GM10248 (cell line): ENCODE data around the gene DLD.
A peak's percentile ranks its signal among the peaks of the same experiment; 100 is the strongest.

Experiments
- CTCF ChIA-PET: fragments of 300-600 bp; sonication (Branson Sonifier 250); formaldehyde crosslinking; extraction: SDS; loops from one replicate; lab custom pipeline; 2021; ENCODE audit warnings: antibody characterized with exemption; lab: Yijun Ruan, JAX
- POLR2A ChIA-PET: fragments of 350-650 bp; sonication (Branson Sonifier 250); formaldehyde crosslinking; extraction: SDS; loops from one replicate; lab custom pipeline; 2020; ENCODE audit warnings: antibody characterized with exemption; lab: Yijun Ruan, JAX
- DNase-seq: peaks from one replicate; pipeline ENCODE4 v3.0.0; 2012; ENCODE audit errors: extremely low spot score
- TF ChIP-seq, protein P1 (sequence below): IDR thresholded peaks from 2 replicates; pipeline ENCODE4 v1.5.1; 2012; ENCODE audit warnings: mild to moderate bottlenecking, low read depth; ENCODE audit errors: extremely low read depth, missing control alignments, control extremely low read depth

Gene DLD

DNA sequence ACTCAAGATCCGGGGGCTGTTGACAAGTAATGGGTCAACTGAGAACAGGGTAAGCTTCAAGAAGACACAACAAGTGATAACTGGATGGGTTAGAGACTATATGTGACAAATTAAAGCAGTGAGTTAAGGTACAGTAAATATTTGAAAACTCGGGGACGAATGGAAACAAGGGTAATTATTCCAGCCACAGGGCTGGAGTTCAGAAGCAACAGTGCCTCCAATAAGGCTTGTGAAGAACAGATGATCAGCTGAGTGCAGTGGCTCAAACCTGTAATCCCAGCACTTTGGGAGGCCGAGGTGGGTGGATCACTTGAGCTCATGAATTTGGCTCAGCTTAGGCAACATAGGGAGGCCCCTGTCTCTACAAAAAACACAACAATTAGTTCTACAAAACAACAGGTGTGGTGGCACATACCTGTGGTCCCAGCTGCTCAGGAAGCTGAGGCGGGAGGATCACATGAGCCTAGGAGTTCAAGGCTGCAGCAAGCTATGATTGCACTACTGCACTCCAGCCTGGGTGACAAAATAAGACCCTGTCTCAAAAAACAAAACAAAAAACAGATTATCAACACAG, 20.5 kb upstream of the DLD start:
- ChIA-PET CTCF (interaction anchor here (1.0 kb wide), 1 partner anchor 275 kb away, joined by 3 read pairs; no protein-coding TSS in a partner anchor), POLR2A (no interaction called here)
- no peak for DNase-seq
- TF ChIP-seq, protein P1, sequence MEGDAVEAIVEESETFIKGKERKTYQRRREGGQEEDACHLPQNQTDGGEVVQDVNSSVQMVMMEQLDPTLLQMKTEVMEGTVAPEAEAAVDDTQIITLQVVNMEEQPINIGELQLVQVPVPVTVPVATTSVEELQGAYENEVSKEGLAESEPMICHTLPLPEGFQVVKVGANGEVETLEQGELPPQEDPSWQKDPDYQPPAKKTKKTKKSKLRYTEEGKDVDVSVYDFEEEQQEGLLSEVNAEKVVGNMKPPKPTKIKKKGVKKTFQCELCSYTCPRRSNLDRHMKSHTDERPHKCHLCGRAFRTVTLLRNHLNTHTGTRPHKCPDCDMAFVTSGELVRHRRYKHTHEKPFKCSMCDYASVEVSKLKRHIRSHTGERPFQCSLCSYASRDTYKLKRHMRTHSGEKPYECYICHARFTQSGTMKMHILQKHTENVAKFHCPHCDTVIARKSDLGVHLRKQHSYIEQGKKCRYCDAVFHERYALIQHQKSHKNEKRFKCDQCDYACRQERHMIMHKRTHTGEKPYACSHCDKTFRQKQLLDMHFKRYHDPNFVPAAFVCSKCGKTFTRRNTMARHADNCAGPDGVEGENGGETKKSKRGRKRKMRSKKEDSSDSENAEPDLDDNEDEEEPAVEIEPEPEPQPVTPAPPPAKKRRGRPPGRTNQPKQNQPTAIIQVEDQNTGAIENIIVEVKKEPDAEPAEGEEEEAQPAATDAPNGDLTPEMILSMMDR: no peak

DNA sequence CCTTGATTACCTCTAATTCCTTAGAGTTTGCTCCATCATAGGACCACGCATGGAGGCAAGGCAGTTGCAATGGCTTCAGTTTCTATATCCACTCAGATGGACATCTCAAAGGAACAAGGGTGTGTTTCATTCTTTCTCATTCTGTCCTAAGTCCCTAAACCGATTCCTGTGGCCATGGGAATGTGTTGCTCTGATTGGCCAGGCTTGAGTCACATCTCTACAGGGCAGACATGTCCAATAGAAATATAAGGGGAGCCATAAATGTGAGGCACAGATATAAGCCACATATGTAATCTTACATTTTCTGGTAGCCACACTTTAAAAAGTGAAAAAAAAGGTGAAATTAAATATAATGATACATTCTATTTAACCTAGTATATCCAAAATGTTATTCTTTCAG, 16.9 kb upstream of the DLD start:
- POLR2A ChIA-PET: no interaction called here
- TF ChIP-seq, protein P1: no peak
- CTCF ChIA-PET: interaction anchor here (0.9 to 2.7 kb wide), 12 partner anchors 9 to 727 kb away, joined by 3 to 20 read pairs (median 5); partner anchors contain the start of genes CBLL1 and DLD
- no peak for DNase-seq

DNA sequence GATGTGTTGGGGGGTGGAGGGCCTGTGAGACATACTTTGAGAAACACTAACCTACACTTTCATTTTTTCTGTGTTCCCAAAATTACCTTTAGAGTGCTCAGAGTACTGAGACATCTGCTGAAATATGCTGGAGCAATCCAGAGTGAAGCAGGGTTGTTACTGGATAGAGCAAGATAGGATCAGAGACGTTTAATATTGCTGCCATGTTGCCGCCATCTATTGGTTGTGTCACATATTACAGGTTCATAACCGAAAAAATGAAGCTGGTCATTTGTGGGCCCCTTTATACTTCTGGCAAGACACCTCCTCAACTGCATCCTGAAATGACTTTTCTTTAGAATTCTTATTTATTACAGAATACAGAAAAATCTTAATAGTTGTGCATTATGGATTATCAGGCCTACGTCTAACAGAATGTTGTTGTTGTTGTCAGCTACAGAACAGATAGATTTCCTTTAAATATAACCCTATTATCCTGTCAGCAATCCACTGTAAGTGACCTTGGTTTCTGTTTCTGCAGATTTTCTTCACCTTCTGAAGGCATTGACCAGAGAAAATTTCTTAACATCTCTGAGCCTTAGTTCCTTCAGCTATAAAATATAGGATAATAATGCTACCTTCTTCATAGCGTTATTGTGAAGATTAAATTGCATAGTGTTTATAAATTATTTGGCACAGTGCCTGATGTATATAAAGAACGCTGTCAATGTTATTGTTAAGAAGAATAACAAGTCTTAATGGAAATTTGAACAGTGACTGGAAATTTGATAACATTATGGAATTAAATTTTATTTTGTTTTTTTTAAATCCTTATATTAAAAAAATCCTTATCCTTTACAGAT, 16.2 kb upstream of the DLD start:
- DNase-seq: peak; percentile 54
- POLR2A ChIA-PET: no interaction called here
- CTCF ChIA-PET: interaction anchor here (0.6 to 1.3 kb wide), 48 partner anchors 8 to 1080 kb away, joined by 3 to 20 read pairs (median 4); partner anchors contain the start of genes CBLL1 and DLD
- TF ChIP-seq, protein P1: peak; percentile 57

DNA sequence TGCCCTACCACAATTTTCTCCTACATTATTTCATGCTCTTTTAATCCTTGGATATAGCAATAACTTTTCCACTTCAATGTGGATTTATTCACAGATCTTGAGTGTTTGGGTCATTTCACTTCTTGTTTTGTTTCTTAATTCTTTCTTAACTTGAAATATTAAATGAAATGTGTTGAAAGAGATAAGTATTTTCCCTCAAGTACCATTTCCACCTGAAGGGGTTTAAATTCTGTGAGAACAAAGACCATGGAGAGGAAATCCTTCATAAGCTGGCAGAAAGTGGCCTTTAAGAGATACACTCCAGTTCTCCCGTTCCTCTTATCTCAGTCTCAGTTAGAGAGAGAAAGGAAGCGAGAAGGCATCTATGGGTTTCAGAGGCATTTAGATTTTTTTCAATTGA, 14.1 kb upstream of the DLD start:
- ChIA-PET POLR2A (interaction anchor here (0.7 kb wide), 1 partner anchor 713 kb away, joined by 13 read pairs; no protein-coding TSS in a partner anchor), CTCF (interaction anchor here (1.0 to 2.0 kb wide), 4 partner anchors 8 to 1084 kb away, joined by 3 to 5 read pairs (median 3); no protein-coding TSS in a partner anchor)
- TF ChIP-seq, protein P1: no peak
- DNase-seq: no peak

DNA sequence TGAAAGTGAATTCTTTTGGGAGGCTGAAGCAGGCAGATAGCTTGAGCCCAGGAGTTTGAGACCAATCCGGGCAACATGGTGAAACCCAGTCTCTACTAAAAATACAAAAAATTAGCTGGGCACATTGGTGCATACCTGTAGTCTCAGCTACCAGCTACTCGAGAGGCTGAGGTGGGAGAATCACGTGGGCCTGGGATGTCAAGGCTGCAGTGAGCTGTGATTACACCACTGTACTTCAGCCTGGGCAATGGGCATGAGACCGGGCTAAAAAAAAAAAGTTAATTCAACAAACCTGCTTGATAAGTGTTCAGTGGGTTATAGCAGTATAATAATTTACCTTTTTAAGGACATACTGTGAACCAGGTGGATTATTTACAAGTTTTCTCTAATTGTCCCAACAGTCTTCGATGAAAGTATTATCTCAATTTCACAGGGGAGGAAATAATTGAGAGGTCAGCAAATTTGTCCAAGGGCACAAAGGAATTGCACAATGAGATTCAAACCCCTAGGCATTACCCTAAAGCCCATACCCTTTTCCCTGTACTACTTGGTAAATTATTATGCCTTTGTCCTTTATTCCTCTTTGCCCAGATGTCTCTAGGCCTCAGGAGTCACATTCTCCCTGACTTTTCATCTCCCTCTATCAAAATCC, 13.1 kb upstream of the DLD start:
- no peak for DNase-seq
- CTCF ChIA-PET: interaction anchor here (1.0 to 4.7 kb wide), 7 partner anchors 9 to 1085 kb away, joined by 3 to 39 read pairs (median 3); partner anchors contain the start of gene DLD
- TF ChIP-seq, protein P1: no peak
- POLR2A ChIA-PET: no interaction called here

DNA sequence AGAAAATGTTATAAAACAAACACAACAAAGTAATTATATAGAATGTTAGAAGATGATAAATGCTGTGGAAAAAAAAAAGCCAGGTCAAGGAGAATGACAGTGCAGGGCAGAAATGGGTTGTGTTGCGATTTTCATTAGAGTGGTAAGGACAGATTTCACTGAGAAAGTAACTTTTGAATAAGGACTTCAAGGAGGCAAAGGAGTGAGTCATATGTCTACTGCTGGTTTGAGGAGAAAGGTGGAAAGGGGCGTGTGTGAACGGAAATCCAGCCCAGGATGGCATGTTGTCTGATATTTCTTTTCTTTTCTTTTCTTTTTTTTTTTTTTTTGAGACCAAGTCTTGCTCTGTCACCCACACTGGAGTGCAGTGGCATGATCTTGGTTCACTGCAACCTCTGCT, 12.3 kb upstream of the DLD start:
- ChIA-PET CTCF (interaction anchor here (0.8 to 4.7 kb wide), 12 partner anchors 11 to 1085 kb away, joined by 3 to 39 read pairs (median 4); partner anchors contain the start of genes CBLL1 and DLD), POLR2A (no interaction called here)
- TF ChIP-seq, protein P1: no peak
- no peak for DNase-seq
